ENCODE measurements around the gene SLC25A3. TPM values are rescaled to one million over a fixed set of nuclear protein-coding genes. Genes with fewer than 3 reads are reported as not detected.

The SLC25A3 gene
- total and polyA plus RNA-seq, 9 of the 15 experiments (the other 6 are each of a cell fraction or from before 2014, with no cell fraction given): 264 to 766 (median 495) TPM

GRCh38 chr12:98549371-98550110 lies 43.9 kb upstream of the SLC25A3 start:
- WGBS (ENCODE audit: insufficient coverage, low coverage, missing lambda C conversion rate): 94% methylated on average over 5 of the region's 5 CpGs
- H3K9me3 ChIP-seq (replicated peaks; ENCODE audit: control insufficient read depth, insufficient read depth, low read depth, low read length): no peaks in the 10 kb centered on the region
- no peak overlapping the region for H3K4me2 ChIP-seq (ENCODE audit: insufficient read depth, low read length)
- ChIA-PET POLR2A (interaction anchor here (1.2 kb wide), 1 partner anchor 10 kb away, joined by 3 read pairs; no protein-coding TSS in a partner anchor), CTCF (ENCODE audit: low intra/inter-chr PET ratio) (interaction anchor here (0.6 kb wide), 1 partner anchor 484 kb away, joined by 3 read pairs; no protein-coding TSS in a partner anchor)
- TSS peak; percentile 30 for BruUV-seq (replicated peaks)
- H3K27ac ChIP-seq (ENCODE audit: extremely low read depth, low read depth, low read length): no peak overlapping the region
- no peak for TF ChIP-seq GATAD2B (IDR thresholded peaks at IDR 0.05; ENCODE audit: borderline replicate concordance)
- no peak for TF ChIP-seq KLF16 (IDR thresholded peaks at IDR 0.05)
- no peak for TF ChIP-seq CBX8 (IDR thresholded peaks at IDR 0.05; ENCODE audit: borderline replicate concordance, extremely low read depth, low read depth, low read length, poor library complexity, severe bottlenecking)
- no peak for TF ChIP-seq HINFP (tag; conservative IDR thresholded peaks at IDR 0.05; ENCODE audit: low read depth)
- TF ChIP-seq E4F1 (CRISPR knock-in tag; IDR thresholded peaks at IDR 0.05; ENCODE audit: borderline replicate concordance): no peak
- no peak for TF ChIP-seq ZNF507 (tag; conservative IDR thresholded peaks at IDR 0.05)
- TF ChIP-seq CUX1 (CRISPR knock-in tag; IDR thresholded peaks at IDR 0.05): no peak
- TF ChIP-seq STAT5B (CRISPR knock-in tag; IDR thresholded peaks at IDR 0.05): no peak
- TF ChIP-seq HDAC1 (IDR thresholded peaks at IDR 0.05): no peak
- in situ Hi-C loops (cut with MboI) (no loop called here), intact Hi-C loops (cut with micrococcal nuclease) (no loop called here)
- H3K4me3 ChIP-seq: no peak overlapping the region
- no peak for FAIRE-seq
- no peaks in the 10 kb centered on the region for H3K9me1 ChIP-seq (ENCODE audit: control insufficient read depth, insufficient read depth, low read length)
- no peak for DNase-seq (ENCODE audit: extremely low read depth in 1 of 4, low spot score in 3 of 4)
- H3K79me2 ChIP-seq (ENCODE audit: control insufficient read depth, insufficient read depth, low read length): peaks cover 2% of the 10 kb centered on the region; the same call in 1 of the 3 replicates
- H2AFZ ChIP-seq (ENCODE audit: low read depth, low read length): no peak overlapping the region
- peaks cover 67% of the 10 kb centered on the region for H3K36me3 ChIP-seq (ENCODE audit: control insufficient read depth, insufficient read depth, low read length)
- H3K4me1 ChIP-seq (replicated peaks in 1 of 2; ENCODE audit: control insufficient read depth in 2 of 2, insufficient read depth in 2 of 2, low read length in 2 of 2): no peaks in the 10 kb centered on the region
- H3K27me3 ChIP-seq (ENCODE audit: control insufficient read depth in 2 of 2, insufficient read depth in 2 of 2, low read length in 2 of 2): no peaks in the 10 kb centered on the region
- H4K20me1 ChIP-seq (replicated peaks; ENCODE audit: control insufficient read depth, insufficient read depth, low read length): no peaks in the 10 kb centered on the region
- H3K9ac ChIP-seq (ENCODE audit: insufficient read depth in 1 of 2, low read depth in 2 of 2, low read length in 2 of 2): no peak overlapping the region
- no peak for ATAC-seq

Data from K562 (cell line).